KMS-11 (cell line): Measurements from ENCODE around the gene LDB3.

Source experiments
- H2AFZ ChIP-seq: fragments of 200-600 bp; sonication (generic); 2 replicates; pipeline ENCODE4 v1.6.1; 2016; ENCODE audit warnings: antibody characterized with exemption, mixed run types, low read depth
- H3K27ac ChIP-seq: fragments of 200-600 bp; sonication (generic); 2 replicates; pipeline ENCODE4 v1.6.1; 2016; ENCODE audit warnings: mild to moderate bottlenecking, mixed run types
- H3K27me3 ChIP-seq: fragments of 200-600 bp; sonication (generic); 2 replicates; pipeline ENCODE4 v1.6.1; 2017; ENCODE audit warnings: mild to moderate bottlenecking, low read depth, mixed run types, moderate library complexity; ENCODE audit not compliant: insufficient read depth
- H3K36me3 ChIP-seq: fragments of 200-600 bp; sonication (generic); 2 replicates; pipeline ENCODE4 v1.6.1; 2017; ENCODE audit warnings: mild to moderate bottlenecking, mixed run types; ENCODE audit not compliant: insufficient read depth
- H3K4me1 ChIP-seq: fragments of 200-600 bp; sonication (generic); 2 replicates; pipeline ENCODE4 v1.6.1; 2016; ENCODE audit warnings: mild to moderate bottlenecking, low read depth, mixed run types; ENCODE audit not compliant: poor library complexity, severe bottlenecking
- H3K4me2 ChIP-seq: fragments of 200-600 bp; sonication (generic); 2 replicates; pipeline ENCODE4 v1.7.0; 2016; ENCODE audit warnings: mild to moderate bottlenecking, mixed run types
- H3K4me3 ChIP-seq: fragments of 200-600 bp; sonication (generic); IDR thresholded peaks from 2 replicates; pipeline ENCODE4 v1.6.1; 2017; ENCODE audit warnings: low read depth, low read length, mixed read lengths; ENCODE audit not compliant: insufficient read depth
- H3K79me2 ChIP-seq: fragments of 200-600 bp; sonication (generic); 2 replicates; pipeline ENCODE4 v1.6.1; 2016; ENCODE audit warnings: low read depth, mixed run types; ENCODE audit not compliant: insufficient read depth
- H3K9ac ChIP-seq: fragments of 200-600 bp; sonication (generic); 2 replicates; pipeline ENCODE4 v1.6.1; 2016; ENCODE audit warnings: mild to moderate bottlenecking, mixed run types
- H4K20me1 ChIP-seq: fragments of 200-600 bp; sonication (generic); 2 replicates; pipeline ENCODE4 v1.6.1; 2016; ENCODE audit warnings: mild to moderate bottlenecking, mixed run types; ENCODE audit not compliant: insufficient read depth
- CTCF ChIP-seq: fragments of 200-600 bp; sonication (generic); conservative IDR thresholded peaks from 2 replicates; pipeline ENCODE4 v1.6.1; 2017; ENCODE audit warnings: low read depth, mild to moderate bottlenecking, antibody characterized with exemption, low read length, moderate library complexity, mixed read lengths

The LDB3 gene

GRCh38 chr10:86667421-86668181 lies 710 bp upstream of the LDB3 start:
- H3K27me3 ChIP-seq: no peaks in the 10 kb centered on the region
- H4K20me1 ChIP-seq: no peaks in the 10 kb centered on the region
- no peak overlapping the region for H2AFZ ChIP-seq
- H3K27ac ChIP-seq: no peak overlapping the region
- no peak overlapping the region for H3K9ac ChIP-seq
- H3K36me3 ChIP-seq: no peaks in the 10 kb centered on the region
- no peak overlapping the region for H3K4me3 ChIP-seq
- H3K4me1 ChIP-seq: no peaks in the 10 kb centered on the region
- H3K79me2 ChIP-seq: no peaks in the 10 kb centered on the region
- TF ChIP-seq CTCF: no peak
- H3K4me2 ChIP-seq: no peak overlapping the region

GRCh38 chr10:86670290-86670811 lies 2.0 kb downstream of the LDB3 start:
- Histone ChIP-seq H3K9ac (no peak overlapping the region), H3K27ac (no peak overlapping the region), H3K4me1 (no peaks in the 10 kb centered on the region), H3K4me2 (no peak overlapping the region), H3K4me3 (no peak overlapping the region), H3K27me3 (no peaks in the 10 kb centered on the region), H3K79me2 (no peaks in the 10 kb centered on the region), H3K36me3 (no peaks in the 10 kb centered on the region), H4K20me1 (no peaks in the 10 kb centered on the region), H2AFZ (no peak overlapping the region)
- no peak for TF ChIP-seq CTCF

- Histone ChIP-seq H3K36me3 (no peaks in the 10 kb centered on the region), H3K79me2 (no peaks in the 10 kb centered on the region), H3K27me3 (no peaks in the 10 kb centered on the region), H3K4me2 (no peak overlapping the region), H3K4me3 (no peak overlapping the region), H4K20me1 (no peaks in the 10 kb centered on the region), H3K9ac (no peak overlapping the region), H3K4me1 (no peaks in the 10 kb centered on the region), H2AFZ (no peak overlapping the region), H3K27ac (no peak overlapping the region)
- no peak for TF ChIP-seq CTCF
Measured at GRCh38 chr10:86670876-86671275, 2.6 kb downstream of the LDB3 start.

GRCh38 chr10:86671419-86671818 lies 3.1 kb downstream of the LDB3 start:
- Histone ChIP-seq H3K4me2 (no peak overlapping the region), H3K9ac (no peak overlapping the region), H3K27me3 (no peaks in the 10 kb centered on the region), H3K36me3 (no peaks in the 10 kb centered on the region), H2AFZ (no peak overlapping the region), H3K4me3 (no peak overlapping the region), H3K27ac (no peak overlapping the region), H3K4me1 (no peaks in the 10 kb centered on the region), H4K20me1 (no peaks in the 10 kb centered on the region), H3K79me2 (no peaks in the 10 kb centered on the region)
- no peak for TF ChIP-seq CTCF
